Choroid plexus epithelial cell (primary cell): Measurements from ENCODE around the gene ABLIM3.

Experiments used
- DNase-seq: peaks from one replicate; pipeline ENCODE4 v3.0.0-alpha.2; 2010; ENCODE audit warnings: low read depth
- H3K4me3 ChIP-seq: 2 replicates; pipeline ENCODE4 v1.5.1; 2011; ENCODE audit warnings: low read depth, mild to moderate bottlenecking, control low read depth, low read length, moderate library complexity
- CTCF ChIP-seq: conservative IDR thresholded peaks from 2 replicates; pipeline ENCODE4 v1.5.1; 2011; ENCODE audit warnings: low read depth, mild to moderate bottlenecking, control low read depth, inconsistent platforms, low read length, moderate library complexity

The ABLIM3 gene

GRCh38 chr5:149141224-149141956 lies at the start of gene ABLIM3:
ABLIM3 (plus strand) TSS chr5:149141493; CDS start chr5:149142096, 603 bp downstream.
- H3K4me3 ChIP-seq = peak within 1 kb of the TSS; percentile 78
- TF ChIP-seq CTCF = peak; percentile 63
- peak; percentile 69 for DNase-seq

DNA sequence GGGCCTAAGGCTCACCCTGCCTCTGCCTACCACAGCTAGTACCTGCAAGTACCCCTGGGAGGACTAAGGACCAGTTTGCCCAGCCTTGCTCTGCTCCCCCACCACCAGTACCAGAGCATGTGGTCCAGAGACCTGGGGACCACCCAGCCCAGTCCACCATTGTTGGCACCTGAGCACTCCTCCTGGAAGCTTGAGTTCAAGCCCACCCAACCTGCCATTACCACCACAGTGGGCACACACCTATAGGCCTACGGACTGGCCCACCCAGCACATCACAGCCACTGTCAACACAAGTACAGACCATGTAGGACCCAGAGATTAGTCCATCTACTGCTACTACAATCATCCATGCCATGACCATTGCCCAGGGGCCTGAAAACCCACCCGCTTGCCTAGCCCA lies 47.7 kb upstream of the ABLIM3 start:
- H3K4me3 ChIP-seq = no peak overlapping the region
- DNase-seq = no peak
- no peak for TF ChIP-seq CTCF

DNA sequence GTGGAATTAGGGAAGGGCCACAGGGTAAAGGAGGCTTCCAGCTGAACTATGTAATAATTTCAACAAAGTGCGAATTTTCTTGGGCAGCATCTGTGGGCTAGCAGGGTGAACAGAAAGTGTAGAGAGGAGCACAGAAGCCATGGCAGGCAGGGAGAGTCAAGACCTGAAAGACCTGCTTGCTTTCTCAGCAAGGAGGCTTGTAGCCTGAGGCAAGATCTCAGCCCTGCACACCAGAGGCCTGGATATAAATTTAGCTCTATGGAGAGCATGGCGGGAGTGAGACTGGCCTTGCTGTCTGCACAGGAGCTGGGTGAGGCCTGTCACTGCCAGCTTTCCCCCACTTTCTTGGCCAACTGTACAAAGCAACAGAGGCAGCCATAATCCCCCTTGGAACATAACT lies 46.3 kb upstream of the ABLIM3 start:
- no peak for DNase-seq
- TF ChIP-seq CTCF = no peak
- H3K4me3 ChIP-seq = no peak overlapping the region

GRCh38 chr5:149099920-149100319 lies 41.4 kb upstream of the ABLIM3 start:
- DNase-seq = no peak
- TF ChIP-seq CTCF = no peak
- H3K4me3 ChIP-seq = no peak overlapping the region

DNA sequence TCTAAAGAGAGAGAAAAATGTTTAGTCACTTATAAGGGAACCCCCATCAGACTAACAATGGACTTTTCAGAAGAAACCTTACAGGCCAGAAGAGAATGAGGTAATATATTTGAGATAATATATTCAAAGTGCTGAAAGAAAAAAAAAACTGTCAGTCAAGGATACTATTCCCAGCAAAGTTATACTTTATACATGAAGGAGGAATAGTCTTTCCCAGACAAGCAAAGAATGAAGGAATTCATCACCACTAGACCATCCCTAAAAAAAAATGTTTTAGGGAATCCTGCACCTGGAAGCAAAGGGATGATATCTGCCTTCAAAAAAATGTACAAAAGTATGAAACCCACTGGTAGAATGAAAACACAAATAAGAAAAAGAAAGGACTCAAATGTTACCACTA lies 41.0 kb upstream of the ABLIM3 start:
- DNase-seq = no peak
- no peak for TF ChIP-seq CTCF
- H3K4me3 ChIP-seq = no peak overlapping the region

GRCh38 chr5:149108651-149109280 lies 32.5 kb upstream of the ABLIM3 start:
- no peak for DNase-seq
- no peak for TF ChIP-seq CTCF
- no peak overlapping the region for H3K4me3 ChIP-seq

DNA sequence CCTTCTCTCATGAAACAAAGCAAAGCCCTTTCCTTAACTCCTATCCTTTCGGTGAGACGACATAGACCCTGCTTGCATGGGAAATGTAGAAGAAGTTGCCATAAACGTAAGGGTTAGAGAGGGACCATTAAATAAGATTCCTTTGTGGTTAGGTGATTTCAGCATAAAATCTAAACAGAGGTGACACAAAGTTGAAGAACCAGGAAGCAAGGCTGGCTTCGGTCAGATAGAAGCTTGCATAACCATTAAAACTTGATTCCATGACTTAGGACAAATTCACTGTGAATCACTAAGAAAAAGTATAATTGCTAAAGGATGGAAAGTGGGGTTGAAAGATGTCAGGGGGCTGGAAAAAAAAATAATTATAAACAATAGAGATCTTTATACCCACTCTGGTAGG lies 30.9 kb upstream of the ABLIM3 start:
- no peak for TF ChIP-seq CTCF
- peak; percentile 26 for DNase-seq

More for the DNA sequence above, 30.9 kb upstream of the ABLIM3 start:
- no peak overlapping the region for H3K4me3 ChIP-seq
